Measurements from ENCODE around the gene ZNF70. TPM values are rescaled to one million over a fixed set of nuclear protein-coding genes. Genes with fewer than 3 reads are reported as not detected.

ZNF70 gene
- total and polyA plus RNA-seq, 5 donors, result 1.9 to 6.3 (median 6.0) TPM

DNA sequence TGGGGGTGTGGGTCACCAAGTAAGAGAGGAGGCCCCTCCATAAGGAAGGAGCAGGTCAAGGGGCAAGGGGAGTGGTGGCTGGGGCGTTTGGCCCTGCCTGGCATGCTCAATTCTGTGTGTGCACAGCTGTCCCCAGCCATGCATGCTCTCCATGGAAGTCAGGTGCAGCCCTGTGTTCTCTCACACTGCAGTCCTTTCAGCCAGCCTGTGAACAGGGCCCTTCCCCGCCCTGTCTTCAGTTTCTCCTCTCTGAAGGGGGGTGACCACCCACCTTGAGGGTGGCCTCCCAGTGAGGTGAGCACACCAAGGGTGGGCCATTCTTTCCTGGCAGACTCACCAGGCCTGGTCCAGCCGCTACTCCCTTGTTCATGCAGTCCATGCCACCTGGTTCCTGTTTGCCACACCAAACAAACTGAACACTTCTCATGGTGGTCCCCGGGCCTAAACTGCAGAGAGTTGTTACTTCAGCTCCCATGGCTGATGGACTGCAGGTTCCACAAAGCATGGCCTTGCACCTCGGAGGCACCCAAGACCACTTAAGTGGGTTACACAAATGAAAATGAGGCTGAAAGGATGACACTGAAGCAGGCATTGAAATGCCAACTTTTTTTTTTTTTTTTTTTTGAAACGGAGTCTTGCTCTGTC, 18.5 kb upstream of the ZNF70 start:
- Histone ChIP-seq H3K4me1 (ENCODE audit: control insufficient read depth, insufficient read depth, low read length) (no peaks in the 10 kb centered on the region), H3K27me3 (ENCODE audit: control insufficient read depth, insufficient read depth) (no peaks in the 10 kb centered on the region), H3K9me3 (ENCODE audit: control insufficient read depth, low read length) (no peaks in the 10 kb centered on the region), H3K4me3 (ENCODE audit: low read length) (no peak overlapping the region), H3K27ac (ENCODE audit: low read length) (no peak overlapping the region)
- DNase-seq, result peak in 1 of 3 donors; percentile 55
- WGBS, result 82% methylated on average over 6 of the region's 6 CpGs
- no peak for ATAC-seq
- intact Hi-C loops (cut with DNase I), result loop anchor here (5.0 to 10.0 kb wide), 2 partner anchors 78 to 245 kb away; no protein-coding TSS in a partner anchor

DNA sequence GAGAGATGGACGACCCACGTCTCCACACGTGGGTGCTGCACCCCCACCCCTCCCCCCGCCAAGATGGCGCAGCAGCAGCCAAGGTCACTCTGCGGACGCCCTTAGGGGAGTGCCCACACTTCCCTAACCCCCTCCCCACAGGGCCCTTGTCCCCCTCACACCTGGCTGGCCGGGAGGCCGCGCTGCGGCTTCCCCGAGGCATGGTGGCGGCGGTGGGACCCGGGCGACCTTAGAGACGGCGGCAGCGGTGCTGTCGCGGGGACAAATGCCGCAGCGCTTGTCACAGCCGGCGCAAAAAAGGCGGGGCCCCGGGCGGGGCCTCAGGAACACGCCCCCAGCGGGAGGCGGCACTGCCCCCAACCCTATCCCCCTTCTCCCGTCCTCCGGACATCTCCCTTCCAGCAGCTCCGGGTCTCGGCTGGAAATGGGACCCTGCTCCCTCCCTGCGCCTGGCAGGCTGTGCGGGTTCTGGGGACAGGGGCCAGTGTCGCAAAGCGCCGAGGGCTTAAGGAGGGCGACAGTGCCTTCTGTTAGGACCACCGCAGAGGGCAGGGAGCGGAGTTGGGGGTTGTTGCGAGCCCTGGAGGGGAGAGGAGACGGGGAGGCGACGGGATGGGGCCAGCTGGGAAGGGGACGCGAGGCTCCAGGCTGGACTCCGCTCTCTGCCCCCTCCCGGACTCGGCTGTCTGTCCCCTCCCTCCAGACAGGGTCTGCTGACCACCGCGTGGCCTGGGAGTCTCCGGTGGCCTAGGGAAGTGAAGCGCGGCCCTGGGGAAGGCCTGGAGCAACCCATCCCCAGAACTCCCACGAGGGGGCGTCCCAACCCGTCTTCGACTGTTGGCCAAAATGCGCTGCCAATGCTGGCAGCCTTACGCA, 17.0 kb upstream of the ZNF70 start, which contains the start of gene CHCHD10:
Gene CHCHD10, minus strand, starts transcription at position 300 of the 876 bp plus-strand sequence. Its CDS starts 98 bp downstream, at position 202.
- Histone ChIP-seq H3K27me3 (ENCODE audit: control insufficient read depth, insufficient read depth) (no peaks in the 10 kb centered on the region), H3K4me3 (ENCODE audit: low read length) (peak within 1 kb of the TSS; percentile 65), H3K27ac (ENCODE audit: low read length) (peak within 1 kb of the TSS; percentile 90), H3K9me3 (ENCODE audit: control insufficient read depth, low read length) (no peaks in the 10 kb centered on the region), H3K4me1 (ENCODE audit: control insufficient read depth, insufficient read depth, low read length) (no peaks in the 10 kb centered on the region)
- peak; percentile 79 to 83 for ATAC-seq
- DNase-seq, result peak; percentile 85 to 95 (median 94)
- WGBS, result under 1% methylated on average over 63 of the region's 63 CpGs
- intact Hi-C loops (cut with DNase I), result loop anchor here (5.0 to 10.0 kb wide), 2 partner anchors 79 to 243 kb away; no protein-coding TSS in a partner anchor

DNA sequence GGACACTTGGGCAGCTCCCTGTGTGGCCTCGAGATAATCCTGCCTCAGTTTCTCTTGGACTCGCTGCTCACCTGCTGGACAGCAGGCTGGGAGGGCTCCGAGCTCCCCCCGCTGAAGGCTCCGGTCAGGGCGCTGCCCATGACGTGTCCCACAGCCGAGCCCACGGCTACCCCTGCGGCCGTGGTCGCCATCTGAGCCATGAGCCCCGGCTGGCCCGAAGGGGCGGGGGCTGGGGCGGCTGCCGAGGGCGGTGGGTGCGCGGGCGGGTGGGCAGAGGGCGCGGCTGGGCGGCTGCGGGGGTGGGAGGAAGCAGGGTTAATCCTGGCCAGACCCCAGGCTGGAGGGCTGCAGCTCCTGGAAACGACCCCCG, 16.4 kb upstream of the ZNF70 start:
- 6% methylated on average over 27 of the region's 27 CpGs for WGBS
- intact Hi-C loops (cut with DNase I), result loop anchor here (5.0 to 10.0 kb wide), 2 partner anchors 80 to 242 kb away; no protein-coding TSS in a partner anchor
- peak in 1 of 3 donors; percentile 66 for DNase-seq
- peak; percentile 0 to 4 for ATAC-seq
- Histone ChIP-seq H3K27me3 (ENCODE audit: control insufficient read depth, insufficient read depth) (no peaks in the 10 kb centered on the region), H3K4me1 (ENCODE audit: control insufficient read depth, insufficient read depth, low read length) (no peaks in the 10 kb centered on the region), H3K4me3 (ENCODE audit: low read length) (peak overlapping the region; percentile 65), H3K27ac (ENCODE audit: low read length) (peak overlapping the region; percentile 90), H3K9me3 (ENCODE audit: control insufficient read depth, low read length) (no peaks in the 10 kb centered on the region)

DNA sequence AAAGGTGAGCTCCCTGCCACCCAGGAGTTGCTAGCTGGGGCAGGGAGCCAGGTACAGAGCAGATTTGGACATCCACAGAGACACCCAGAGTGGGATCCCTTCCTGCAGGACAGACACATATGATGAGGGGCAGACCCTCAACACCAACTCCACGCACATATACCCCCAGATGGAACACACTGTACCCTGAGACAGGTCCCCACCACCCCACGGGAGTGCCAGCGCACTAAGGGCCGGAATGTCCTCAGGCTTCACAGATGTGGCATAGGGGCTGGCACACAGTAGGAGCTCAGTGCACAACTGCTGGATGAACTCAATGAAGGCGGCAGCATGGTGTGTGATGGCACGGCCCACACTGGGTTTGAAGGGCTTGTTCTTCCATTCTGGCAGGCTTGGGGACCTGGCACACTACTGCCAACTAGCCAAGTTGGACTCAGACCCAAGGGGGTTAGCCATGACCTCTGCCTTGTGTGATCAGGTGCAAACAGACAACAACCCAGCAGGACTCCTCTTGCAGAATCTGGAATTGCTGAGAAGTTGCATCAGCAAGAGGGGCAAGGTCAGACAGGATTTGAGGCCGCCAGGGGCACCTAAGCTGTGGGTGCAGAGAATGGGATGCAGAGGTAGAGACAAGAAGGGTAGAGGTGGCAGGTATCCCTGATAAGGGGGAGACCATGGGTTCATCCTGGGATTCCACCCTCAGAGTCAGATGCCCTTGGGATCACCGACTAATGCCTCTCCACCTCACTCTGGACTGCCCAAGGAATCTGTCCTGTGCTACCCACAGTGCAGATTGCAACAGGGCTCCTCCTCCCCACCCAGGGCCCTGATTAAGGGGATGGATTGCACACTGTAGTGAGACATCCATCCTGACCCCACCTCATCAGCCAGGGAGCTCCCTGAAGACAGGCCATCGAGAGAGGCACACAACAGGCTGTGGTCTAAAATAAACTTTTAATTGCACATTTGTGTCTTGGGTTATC, 14.3 kb upstream of the ZNF70 start:
- ATAC-seq (no peak), DNase-seq (peak in 1 of 3 donors; percentile 43)
- peak overlapping the region; percentile 7 for H3K27ac ChIP-seq (ENCODE audit: low read length)
- 79% methylated on average over 9 of the region's 9 CpGs for WGBS
- no peaks in the 10 kb centered on the region for H3K27me3 ChIP-seq (ENCODE audit: control insufficient read depth, insufficient read depth)
- H3K4me1 ChIP-seq (ENCODE audit: control insufficient read depth, insufficient read depth, low read length), result no peaks in the 10 kb centered on the region
- H3K9me3 ChIP-seq (ENCODE audit: control insufficient read depth, low read length), result no peaks in the 10 kb centered on the region
- intact Hi-C loops (cut with DNase I), result loop anchor here (5.0 to 10.0 kb wide), 2 partner anchors 82 to 240 kb away; no protein-coding TSS in a partner anchor
- no peak overlapping the region for H3K4me3 ChIP-seq (ENCODE audit: low read length)

DNA sequence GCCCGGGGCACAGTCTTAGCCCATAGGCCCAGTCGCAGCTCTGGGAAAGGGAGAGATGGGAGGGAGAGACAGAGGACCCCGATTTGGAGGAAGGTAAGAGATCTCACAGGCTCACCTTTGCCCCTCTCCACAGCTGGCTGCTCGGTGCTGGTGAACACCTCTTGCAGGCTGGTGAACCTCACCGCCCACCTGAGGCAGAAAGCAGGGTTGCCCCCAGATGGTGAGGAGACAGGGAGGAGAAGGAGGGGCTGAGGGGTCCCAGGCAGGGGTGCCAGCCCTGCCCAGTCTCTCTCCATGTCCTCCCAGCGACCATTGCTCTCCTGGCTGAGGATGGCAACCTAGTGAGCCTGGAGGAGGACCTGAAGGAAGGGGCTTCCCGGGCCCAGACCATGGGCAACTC, 13.0 kb upstream of the ZNF70 start:
- intact Hi-C loops (cut with DNase I), result loop anchor here in 1 of 4 donors (10.0 kb wide), 1 partner anchor 239 kb away; no protein-coding TSS in a partner anchor

DNA sequence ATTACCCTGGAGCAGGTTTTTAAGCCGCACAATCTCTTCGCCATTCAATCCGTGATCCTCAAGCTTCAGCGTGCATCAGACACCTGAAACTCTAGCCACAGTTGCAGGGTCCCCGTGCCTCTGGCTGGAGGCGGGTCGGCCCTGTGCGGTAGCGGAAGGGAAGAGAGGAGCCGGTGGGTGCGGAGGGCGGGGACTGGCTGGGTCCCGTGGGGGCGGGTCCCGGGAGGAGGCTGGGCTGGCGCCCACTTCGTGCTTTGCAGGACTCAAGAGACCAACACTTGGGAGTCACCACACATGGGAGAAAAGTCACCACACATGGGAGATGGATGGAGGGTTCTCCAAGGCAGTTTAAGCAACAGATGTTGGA, 12.7 kb upstream of the ZNF70 start:
- Histone ChIP-seq H3K27ac (ENCODE audit: low read length) (no peak overlapping the region), H3K4me3 (ENCODE audit: low read length) (no peak overlapping the region), H3K9me3 (ENCODE audit: control insufficient read depth, low read length) (no peaks in the 10 kb centered on the region), H3K27me3 (ENCODE audit: control insufficient read depth, insufficient read depth) (no peaks in the 10 kb centered on the region), H3K4me1 (ENCODE audit: control insufficient read depth, insufficient read depth, low read length) (no peaks in the 10 kb centered on the region)
- peak in 2 of 3 donors; percentile 77 to 82 for DNase-seq
- no peak for ATAC-seq
- 25% methylated on average over 17 of the region's 17 CpGs for WGBS
- intact Hi-C loops (cut with DNase I), result loop anchor here in 1 of 4 donors (10.0 kb wide), 1 partner anchor 239 kb away; no protein-coding TSS in a partner anchor

More for the DNA sequence above, 13.0 kb upstream of the ZNF70 start:
- Histone ChIP-seq H3K9me3 (ENCODE audit: control insufficient read depth, low read length) (no peaks in the 10 kb centered on the region), H3K4me1 (ENCODE audit: control insufficient read depth, insufficient read depth, low read length) (no peaks in the 10 kb centered on the region), H3K27me3 (ENCODE audit: control insufficient read depth, insufficient read depth) (no peaks in the 10 kb centered on the region), H3K27ac (ENCODE audit: low read length) (no peak overlapping the region), H3K4me3 (ENCODE audit: low read length) (no peak overlapping the region)
- ATAC-seq (no peak), DNase-seq (peak in 1 of 3 donors; percentile 31)
- 63% methylated on average over 7 of the region's 7 CpGs for WGBS

DNA sequence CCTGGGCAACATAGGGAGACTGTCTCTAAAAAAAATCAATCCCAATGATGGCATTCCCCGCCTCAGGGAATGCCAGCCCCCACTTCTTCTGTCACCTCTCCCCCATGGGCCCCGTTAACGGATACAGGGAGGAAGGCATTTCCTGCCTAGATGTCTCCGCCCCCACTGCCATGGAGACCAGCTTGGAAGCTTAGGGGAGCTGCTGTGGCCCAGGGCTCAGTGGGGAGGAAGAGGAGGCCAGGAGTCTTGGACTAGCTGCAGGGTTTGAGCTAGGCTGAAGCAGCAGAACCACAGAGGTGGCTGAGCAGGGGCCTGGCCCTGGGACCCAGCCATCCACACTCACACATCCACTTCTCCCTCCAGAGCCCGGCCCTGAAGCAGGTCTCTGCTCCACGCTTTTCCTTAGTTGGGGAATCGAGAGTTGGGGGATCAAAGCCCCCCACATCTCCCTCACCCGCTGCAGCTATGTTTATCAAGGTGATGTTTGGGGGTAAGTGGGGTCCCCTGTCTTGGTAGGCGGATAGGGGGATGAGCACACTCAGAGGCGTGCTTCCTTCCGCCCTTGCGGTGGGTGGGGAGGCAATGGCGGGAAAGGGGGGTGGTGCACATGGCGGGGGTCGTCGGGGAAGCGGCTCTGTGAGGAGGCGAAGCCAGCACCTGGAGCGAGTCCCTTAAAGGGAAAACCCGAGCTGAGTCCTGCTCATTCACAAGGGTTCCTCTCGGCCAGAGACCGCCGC, 12.1 kb upstream of the ZNF70 start, which contains the start of gene C22orf15:
Gene C22orf15, plus strand, starts transcription at position 149 of the 737 bp plus-strand sequence. Its CDS starts 317 bp downstream, at position 466.
- Histone ChIP-seq H3K27me3 (ENCODE audit: control insufficient read depth, insufficient read depth) (no peaks in the 10 kb centered on the region), H3K4me3 (ENCODE audit: low read length) (no peak within 1 kb of the TSS), H3K9me3 (ENCODE audit: control insufficient read depth, low read length) (no peaks in the 10 kb centered on the region), H3K4me1 (ENCODE audit: control insufficient read depth, insufficient read depth, low read length) (no peaks in the 10 kb centered on the region), H3K27ac (ENCODE audit: low read length) (no peak within 1 kb of the TSS)
- intact Hi-C loops (cut with DNase I), result loop anchor here in 1 of 4 donors (10.0 kb wide), 1 partner anchor 238 kb away; no protein-coding TSS in a partner anchor
- 31% methylated on average over 23 of the region's 23 CpGs for WGBS
- DNase-seq (peak in 1 of 3 donors; percentile 73), ATAC-seq (peak; percentile 9 to 28)

DNA sequence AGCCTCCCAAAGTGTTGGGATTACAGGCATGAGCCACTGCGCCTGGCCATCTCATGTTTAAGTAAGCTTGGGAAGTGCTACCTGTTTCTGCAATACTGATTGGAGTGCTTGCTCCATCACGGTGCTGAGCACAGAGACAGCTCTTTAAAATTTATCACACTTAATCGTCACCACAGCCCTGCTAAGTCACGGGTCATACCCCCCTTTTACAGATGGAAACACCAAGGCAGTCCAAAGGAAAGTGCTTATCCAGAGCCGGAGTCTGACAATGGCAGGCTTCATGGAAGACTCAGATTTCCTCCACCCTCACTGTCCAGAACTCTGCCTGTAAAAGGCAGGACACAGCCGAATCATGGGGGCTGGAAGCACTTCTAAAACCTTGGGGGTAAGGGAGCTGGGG, 9.1 kb upstream of the ZNF70 start:
- no peak overlapping the region for H3K27ac ChIP-seq (ENCODE audit: low read length)
- intact Hi-C loops (cut with DNase I), result loop anchor here in 1 of 4 donors (10.0 kb wide), 1 partner anchor 235 kb away; no protein-coding TSS in a partner anchor

DNA sequence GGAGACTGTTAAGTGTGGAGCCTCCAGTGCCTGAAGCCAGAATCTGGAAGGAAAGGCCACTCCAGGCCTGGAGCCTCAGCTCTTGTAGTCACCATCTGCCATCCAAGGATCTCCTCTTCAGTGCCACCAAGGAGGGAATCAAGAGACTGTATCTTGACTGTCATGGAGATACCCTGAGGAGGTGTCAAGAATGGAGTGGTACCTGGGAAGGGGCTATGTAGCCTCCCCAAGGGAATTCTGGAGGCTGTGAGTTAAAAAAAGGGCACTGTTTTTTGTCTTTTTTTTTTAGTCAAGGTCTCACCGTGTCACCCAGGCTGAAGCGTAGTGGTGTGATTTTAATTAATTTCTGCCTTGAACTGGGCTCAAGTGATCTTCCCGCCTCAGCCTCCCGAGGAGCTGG, 8.7 kb upstream of the ZNF70 start:
- Histone ChIP-seq H3K4me3 (ENCODE audit: low read length) (no peak overlapping the region), H3K27ac (ENCODE audit: low read length) (no peak overlapping the region), H3K27me3 (ENCODE audit: control insufficient read depth, insufficient read depth) (no peaks in the 10 kb centered on the region), H3K4me1 (ENCODE audit: control insufficient read depth, insufficient read depth, low read length) (no peaks in the 10 kb centered on the region), H3K9me3 (ENCODE audit: control insufficient read depth, low read length) (no peaks in the 10 kb centered on the region)
- 90% methylated on average over 4 of the region's 4 CpGs for WGBS
- DNase-seq, result no peak
- ATAC-seq, result no peak
- intact Hi-C loops (cut with DNase I), result no loop called here

More for the DNA sequence above, 9.1 kb upstream of the ZNF70 start:
- no peak for DNase-seq
- ATAC-seq, result no peak
- H3K27me3 ChIP-seq (ENCODE audit: control insufficient read depth, insufficient read depth), result no peaks in the 10 kb centered on the region
- no peaks in the 10 kb centered on the region for H3K9me3 ChIP-seq (ENCODE audit: control insufficient read depth, low read length)
- H3K4me1 ChIP-seq (ENCODE audit: control insufficient read depth, insufficient read depth, low read length), result no peaks in the 10 kb centered on the region
- H3K4me3 ChIP-seq (ENCODE audit: low read length), result no peak overlapping the region
- WGBS, result 79% methylated on average over 6 of the region's 6 CpGs

Data from right cardiac atrium (tissue), 5 donors.